Spleen (tissue), 7 donors: Measurements from ENCODE around the gene ZNF576.

Experiments used
- CTCF ChIP-seq, 11 experiments: fragments of 200-600 bp in 7 of 11; fragments of 450-650 bp in 4 of 11; sonication (generic) in 4 of 11; IDR thresholded peaks in 8 of 11; conservative IDR thresholded peaks in 3 of 11; 1 replicate in 7 of 11; 2 replicates in 4 of 11; pipeline versions ENCODE4 v1.4.0 to v1.8.0; 2016 to 2021; ENCODE audit warnings: antibody characterized with exemption in 11 of 11, inconsistent platforms in 4 of 11, mild to moderate bottlenecking in 1 of 11
- POLR2A ChIP-seq, 3 donors: fragments of 450-650 bp; IDR thresholded peaks; one replicate each; pipeline ENCODE4 v1.5.1; 2017; ENCODE audit warnings: antibody characterized with exemption in 3 of 3, mild to moderate bottlenecking in 1 of 3
- donor health status: DM: no; HTN: no; CAD: no; lungs with moderate emphysema.
- donor health status: DM: no; HTN: no; CAD: no.
- donor health status: DM: no; HTN: no; CAD: no.

DNA sequence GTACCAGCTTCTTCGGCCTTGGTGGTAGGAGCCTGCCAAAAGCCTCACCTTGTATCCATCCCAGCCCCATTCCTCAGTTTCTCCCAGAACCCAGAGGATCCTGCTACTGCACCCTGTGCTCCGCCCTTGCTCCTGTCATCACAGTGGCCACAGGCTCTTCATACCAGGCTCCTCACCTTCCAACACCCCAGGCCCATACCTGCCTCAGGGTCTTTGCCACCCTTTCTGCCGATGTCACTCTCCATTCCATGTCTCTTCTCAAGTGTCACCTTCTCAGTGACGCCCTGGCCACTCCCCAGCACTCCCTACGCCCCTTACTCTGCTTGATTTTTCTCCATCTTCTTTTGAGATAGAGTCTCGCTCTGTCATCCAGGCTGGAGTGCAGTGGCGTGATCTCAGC is 13.5 kb downstream of the ZNF576 start:
- TF ChIP-seq CTCF (IDR thresholded peaks at IDR 0.05 in 8 of 11, conservative IDR thresholded peaks at IDR 0.05 in 3 of 11) (no peak), POLR2A (IDR thresholded peaks at IDR 0.05) (no peak)
